ENCODE data around the gene CPVL.

CPVL gene

GRCh38 chr7:29045258-29046086, 100.9 kb downstream of the CPVL start:
- in situ Hi-C loops (cut with MboI; ENCODE audit: low sequenced_read_pairs), result no loop called here

DNA sequence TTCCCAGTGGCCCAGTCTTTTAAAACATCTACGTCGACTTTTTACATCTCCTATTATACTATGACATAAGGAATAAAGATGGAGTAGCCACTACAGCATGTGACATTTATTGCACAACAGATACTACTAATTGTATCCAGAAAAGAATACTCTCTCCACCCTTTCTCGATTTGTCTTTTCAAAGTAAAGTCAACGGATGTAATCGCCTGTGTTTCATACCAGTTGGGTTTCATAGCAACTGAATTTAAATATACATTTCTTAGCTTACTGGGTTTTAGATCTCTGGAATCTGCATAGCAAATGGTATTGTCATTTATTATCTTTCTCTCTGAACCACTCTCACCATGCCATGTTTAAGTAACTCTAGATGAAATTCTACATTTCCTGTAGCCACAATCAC, 101.8 kb downstream of the CPVL start:
- in situ Hi-C loops (cut with MboI; ENCODE audit: low sequenced_read_pairs), result no loop called here

DNA sequence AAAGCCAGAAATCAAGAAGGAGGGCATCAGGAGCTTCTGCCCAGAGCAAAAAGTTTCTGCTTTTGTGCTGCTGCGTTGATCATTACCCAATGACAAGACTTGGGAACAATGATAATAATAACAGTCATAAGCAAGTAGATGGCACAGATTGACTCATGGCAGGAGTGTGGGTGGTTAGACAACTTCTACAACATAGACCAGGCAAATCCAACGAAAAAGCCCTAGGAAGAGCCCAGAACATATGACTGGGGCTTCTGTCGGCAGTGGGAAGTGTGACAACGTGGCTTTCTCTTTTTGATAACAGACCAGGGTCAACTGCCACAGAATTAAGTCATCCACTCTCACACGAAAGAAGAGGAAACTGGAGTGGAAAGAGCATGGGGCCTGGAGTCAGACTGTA, 102.8 kb downstream of the CPVL start:
- in situ Hi-C loops (cut with MboI; ENCODE audit: low sequenced_read_pairs), result no loop called here

DNA sequence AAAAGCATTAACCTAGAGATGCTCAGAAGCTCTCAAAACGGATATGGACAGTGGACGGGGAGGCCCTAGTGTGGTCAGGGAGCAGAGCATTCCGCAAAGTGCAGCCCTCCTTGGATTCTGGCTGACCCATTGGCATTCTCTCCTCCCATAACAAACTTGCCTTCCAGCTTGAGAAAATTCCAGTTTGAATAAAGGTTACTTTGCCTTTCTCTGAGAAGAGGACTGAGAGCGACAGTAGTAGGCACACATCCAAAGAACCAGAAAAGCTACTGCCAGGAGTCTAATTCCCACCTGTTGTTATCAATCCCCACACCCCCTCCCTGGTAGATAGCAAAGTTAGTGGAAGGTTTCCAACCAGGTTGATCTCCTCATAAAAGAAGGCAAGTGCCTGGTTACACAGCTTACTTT, 103.5 kb downstream of the CPVL start:
- in situ Hi-C loops (cut with MboI; ENCODE audit: low sequenced_read_pairs), result no loop called here

GRCh38 chr7:29041991-29042390, 104.3 kb downstream of the CPVL start:
- in situ Hi-C loops (cut with MboI; ENCODE audit: low sequenced_read_pairs), result no loop called here

- in situ Hi-C loops (cut with MboI; ENCODE audit: low sequenced_read_pairs), result no loop called here
These were observed 105.8 kb downstream of the CPVL start for GRCh38 chr7:29040579-29040925.

GRCh38 chr7:29039821-29040578, 106.3 kb downstream of the CPVL start:
- in situ Hi-C loops (cut with MboI; ENCODE audit: low sequenced_read_pairs), result no loop called here

DNA sequence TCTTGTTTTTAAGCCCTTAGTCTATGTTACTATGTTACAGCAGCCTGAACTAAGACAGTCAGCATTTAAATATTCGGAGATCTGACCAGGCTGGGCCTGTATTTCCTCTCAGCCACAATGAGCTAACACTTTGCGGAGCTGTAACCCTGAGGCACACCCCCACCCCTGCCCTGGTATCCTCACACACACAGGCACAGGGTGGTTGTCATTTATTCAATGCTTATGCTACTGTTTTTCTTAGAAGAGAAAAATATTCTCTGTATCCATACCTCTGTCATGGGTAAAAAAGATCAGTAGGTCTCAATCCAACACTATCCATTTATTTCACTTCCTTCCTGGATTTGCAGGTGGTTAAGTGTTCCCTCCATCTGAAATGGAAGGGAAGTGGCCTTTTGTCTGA, 107.9 kb downstream of the CPVL start:
- in situ Hi-C loops (cut with MboI; ENCODE audit: low sequenced_read_pairs), result no loop called here

GRCh38 chr7:29035044-29035740, 111.1 kb downstream of the CPVL start:
- in situ Hi-C loops (cut with MboI; ENCODE audit: low sequenced_read_pairs), result no loop called here

- in situ Hi-C loops (cut with MboI; ENCODE audit: low sequenced_read_pairs), result no loop called here
These were observed 112.8 kb downstream of the CPVL start for GRCh38 chr7:29033584-29033983.

GRCh38 chr7:29032146-29032545, 114.2 kb downstream of the CPVL start:
- in situ Hi-C loops (cut with MboI; ENCODE audit: low sequenced_read_pairs), result no loop called here

GRCh38 chr7:29030781-29031275, 115.5 kb downstream of the CPVL start:
- in situ Hi-C loops (cut with MboI; ENCODE audit: low sequenced_read_pairs), result no loop called here

GRCh38 chr7:29022291-29022988, 123.9 kb downstream of the CPVL start:
- in situ Hi-C loops (cut with MboI; ENCODE audit: low sequenced_read_pairs), result no loop called here

GRCh38 chr7:29019896-29020295, 126.4 kb downstream of the CPVL start:
- in situ Hi-C loops (cut with MboI; ENCODE audit: low sequenced_read_pairs), result no loop called here

DNA sequence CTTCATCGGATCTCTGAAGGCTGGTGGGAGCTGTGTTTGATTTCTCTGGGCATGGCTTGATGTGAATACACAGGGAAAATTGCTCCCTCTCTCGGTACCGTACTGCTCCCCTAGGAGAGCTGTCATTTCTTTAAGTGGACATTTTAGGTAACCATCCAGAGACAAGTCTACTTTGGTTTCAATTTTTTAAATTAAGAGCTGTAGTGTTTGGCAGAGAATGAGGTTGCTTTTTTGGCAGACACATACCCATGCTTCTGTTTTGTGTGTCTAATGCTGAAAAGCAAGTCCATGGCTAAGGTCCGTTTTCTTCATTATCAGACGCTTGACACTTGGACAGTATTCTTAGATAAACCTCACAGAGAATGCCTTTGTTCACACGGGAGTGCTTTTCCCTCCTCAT, 127.0 kb downstream of the CPVL start:
- in situ Hi-C loops (cut with MboI; ENCODE audit: low sequenced_read_pairs), result no loop called here

DNA sequence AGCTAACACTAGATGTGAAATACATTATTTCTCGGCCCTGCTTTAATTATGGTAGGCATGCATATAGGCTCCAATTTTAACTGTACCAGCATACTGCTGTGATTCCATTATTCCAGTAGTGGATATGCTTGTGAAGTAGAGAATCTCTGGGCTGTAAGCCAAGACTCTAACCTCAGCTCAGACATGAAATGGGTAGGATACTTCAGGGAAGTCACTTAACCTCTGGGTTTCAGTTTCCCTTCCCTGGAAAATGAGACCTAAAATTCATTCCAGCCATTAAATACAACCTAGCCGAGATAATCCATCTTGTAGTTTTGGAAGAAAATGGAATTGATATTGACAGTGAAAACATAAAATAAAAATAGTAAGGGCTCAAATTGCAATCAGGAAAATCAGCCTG, 128.6 kb downstream of the CPVL start:
- in situ Hi-C loops (cut with MboI; ENCODE audit: low sequenced_read_pairs), result no loop called here

GRCh38 chr7:29014725-29015124, 131.6 kb downstream of the CPVL start:
- in situ Hi-C loops (cut with MboI; ENCODE audit: low sequenced_read_pairs), result no loop called here

GRCh38 chr7:29013931-29014330, 132.4 kb downstream of the CPVL start:
- in situ Hi-C loops (cut with MboI; ENCODE audit: low sequenced_read_pairs), result no loop called here

- in situ Hi-C loops (cut with MboI; ENCODE audit: low sequenced_read_pairs), result no loop called here
These were observed 133.1 kb downstream of the CPVL start for GRCh38 chr7:29013082-29013695.

- in situ Hi-C loops (cut with MboI; ENCODE audit: low sequenced_read_pairs), result no loop called here
These were observed 136.4 kb downstream of the CPVL start for GRCh38 chr7:29009947-29010346.

DNA sequence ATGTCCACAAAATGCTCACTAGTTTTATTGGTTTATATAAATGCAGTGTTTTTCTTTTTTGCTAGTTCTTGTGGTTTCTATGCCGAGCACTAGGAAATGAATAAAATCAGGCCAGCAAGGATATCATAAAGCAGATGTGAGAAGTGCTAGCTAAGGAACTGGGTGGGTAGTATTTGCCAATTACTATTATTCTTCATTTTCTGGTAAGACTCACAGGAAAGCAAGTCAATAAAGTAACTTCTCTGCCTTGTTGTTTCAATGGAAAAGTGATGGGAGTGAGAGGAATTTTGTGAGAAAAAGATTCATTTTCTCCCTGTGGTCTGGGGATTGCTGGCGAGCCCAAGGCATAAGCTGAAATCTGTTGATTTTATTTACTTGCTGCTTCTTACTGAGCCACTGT, 137.7 kb downstream of the CPVL start:
- in situ Hi-C loops (cut with MboI; ENCODE audit: low sequenced_read_pairs), result no loop called here

Measured in hTERT RPE-1 (cell line).